ENCODE data around the gene CREBRF. TPM values are rescaled to one million over a fixed set of nuclear protein-coding genes. Genes with fewer than 3 reads are reported as not detected.

CREBRF gene
- total and polyA plus RNA-seq, 9 of the 15 experiments (the other 6 are each of a cell fraction or from before 2014, with no cell fraction given) = 1.1 to 4.9 (median 2.9) TPM

- Histone ChIP-seq H3K9me3 (replicated peaks; ENCODE audit: control insufficient read depth, insufficient read depth, low read depth, low read length) (no peaks in the 10 kb centered on the region), H3K4me1 (replicated peaks in 1 of 2; ENCODE audit: control insufficient read depth in 2 of 2, insufficient read depth in 2 of 2, low read length in 2 of 2) (peaks cover 5 to 20% of the 10 kb centered on the region in 2 experiments; a peak in 4 of 5 replicates), H4K20me1 (replicated peaks; ENCODE audit: control insufficient read depth, insufficient read depth, low read length) (0 out of 2 replicates have a peak, but pooled peaks cover 9% of the 10 kb centered on the region), H3K79me2 (ENCODE audit: control insufficient read depth, insufficient read depth, low read length) (peaks cover 90% of the 10 kb centered on the region), H3K4me3 (no peak overlapping the region), H3K27me3 (ENCODE audit: control insufficient read depth in 2 of 2, insufficient read depth in 2 of 2, low read length in 2 of 2) (no peaks in the 10 kb centered on the region), H3K27ac (ENCODE audit: extremely low read depth, low read depth, low read length) (peak overlapping the region; percentile 34; the same call in 1 of the 3 replicates), H3K9me1 (ENCODE audit: control insufficient read depth, insufficient read depth, low read length) (no peaks in the 10 kb centered on the region), H3K9ac (ENCODE audit: insufficient read depth in 1 of 2, low read depth in 2 of 2, low read length in 2 of 2) (no peak overlapping the region), H3K4me2 (ENCODE audit: insufficient read depth, low read length) (no peak overlapping the region), H2AFZ (ENCODE audit: low read depth, low read length) (no peak overlapping the region), H3K36me3 (ENCODE audit: control insufficient read depth, insufficient read depth, low read length) (peaks cover 34% of the 10 kb centered on the region)
- POLR2A ChIA-PET = interaction anchor here (0.7 to 2.2 kb wide), 5 partner anchors 9 to 230 kb away, joined by 3 to 10 read pairs (median 4); no protein-coding TSS in a partner anchor
- in situ Hi-C loops (cut with MboI) (no loop called here), intact Hi-C loops (cut with micrococcal nuclease) (no loop called here)
- DNase-seq (ENCODE audit: extremely low read depth in 1 of 4, low spot score in 3 of 4) (no peak), ATAC-seq (no peak), FAIRE-seq (no peak)
- BruUV-seq (replicated peaks) = no TSS peak
- CTCF ChIA-PET (ENCODE audit: low intra/inter-chr PET ratio) = no interaction called here
- WGBS (ENCODE audit: insufficient coverage, low coverage, missing lambda C conversion rate) = 82% methylated on average over 13 of the region's 13 CpGs
- TF ChIP-seq ZNF143 (CRISPR knock-in tag; IDR thresholded peaks at IDR 0.05) (no peak), EP400 (IDR thresholded peaks at IDR 0.05) (no peak), MAZ (CRISPR knock-in tag; conservative IDR thresholded peaks at IDR 0.05 in 1 of 2, IDR thresholded peaks at IDR 0.05 in 1 of 2) (no peak), TAF7 (tag; IDR thresholded peaks at IDR 0.05) (no peak), DIDO1 (tag; IDR thresholded peaks at IDR 0.05; ENCODE audit: low read depth) (no peak), ARNT (IDR thresholded peaks at IDR 0.05) (no peak), JUND (IDR thresholded peaks at IDR 0.05; ENCODE audit: borderline replicate concordance, low read depth, low read length) (no peak), JUND (tag; IDR thresholded peaks at IDR 0.05; ENCODE audit: borderline replicate concordance, low read depth, low read length) (no peak), ZNF318 (IDR thresholded peaks at IDR 0.05; ENCODE audit: borderline replicate concordance in 1 of 2, low read depth in 1 of 2) (no peak), CREM (IDR thresholded peaks at IDR 0.05; ENCODE audit: low read depth) (no peak)
These were observed 40.3 kb upstream of the CREBRF start for GRCh38 chr5:173015598-173016455.
